Osteocyte (in vitro differentiated cells): ENCODE results near the gene KRCC1. TPM values are rescaled to one million over a fixed set of nuclear protein-coding genes. Genes with fewer than 3 reads are reported as not detected.
A peak's percentile ranks its signal among the peaks of the same experiment; 100 is the strongest.
"Not testable (repeated sequence)": the region's sequence is repeated elsewhere in the genome, so short reads cannot be mapped to it uniquely, and the experiment has no call there.

Experiments
- DNase-seq: peaks from one replicate; pipeline ENCODE4 v3.0.0; 2021; ENCODE audit warnings: mixed read lengths; ENCODE audit not compliant: unreplicated experiment; ENCODE audit errors: extremely low spot score
- H3K27ac Mint-ChIP-seq: one replicate; pipeline ENCODE4 v1.8.0; 2021; ENCODE audit warnings: mild to moderate bottlenecking, mixed read lengths; ENCODE audit not compliant: unreplicated experiment
- H3K27me3 Mint-ChIP-seq: one replicate; pipeline ENCODE4 v1.8.0; 2021; ENCODE audit warnings: mixed read lengths; ENCODE audit not compliant: unreplicated experiment
- H3K36me3 Mint-ChIP-seq: one replicate; pipeline ENCODE4 v1.8.0; 2021; ENCODE audit warnings: mixed read lengths; ENCODE audit not compliant: unreplicated experiment
- H3K4me1 Mint-ChIP-seq: one replicate; pipeline ENCODE4 v1.8.0; 2021; ENCODE audit warnings: mixed read lengths; ENCODE audit not compliant: unreplicated experiment
- H3K4me3 Mint-ChIP-seq: one replicate; pipeline ENCODE4 v1.8.0; 2021; ENCODE audit warnings: mild to moderate bottlenecking, moderate library complexity, mixed read lengths; ENCODE audit not compliant: unreplicated experiment
- H3K9me3 Mint-ChIP-seq: one replicate; pipeline ENCODE4 v1.8.0; 2021; ENCODE audit warnings: mixed read lengths; ENCODE audit not compliant: unreplicated experiment
- microRNA-seq: library from miRNA; unstranded; fragments of <30 nt; microRNA quantifications from one replicate; pipeline ENCODE4 v1.1.0, GENCODE V29; 2020; ENCODE audit not compliant: unreplicated experiment
- total RNA-seq: library from RNA; stranded (reverse); gene quantifications from 2 replicates; pipeline ENCODE4 v1.2.1, GENCODE V29; 2021
- TF ChIP-seq, protein P1 (sequence below): fragments of 200-600 bp; sonication (generic); IDR thresholded peaks from 2 replicates; pipeline ENCODE4 v1.5.0; 2021; ENCODE audit warnings: antibody characterized with exemption, mild to moderate bottlenecking, moderate library complexity

KRCC1 gene
- total RNA-seq, 1 donor from 2014 or later = 22.4 TPM

DNA sequence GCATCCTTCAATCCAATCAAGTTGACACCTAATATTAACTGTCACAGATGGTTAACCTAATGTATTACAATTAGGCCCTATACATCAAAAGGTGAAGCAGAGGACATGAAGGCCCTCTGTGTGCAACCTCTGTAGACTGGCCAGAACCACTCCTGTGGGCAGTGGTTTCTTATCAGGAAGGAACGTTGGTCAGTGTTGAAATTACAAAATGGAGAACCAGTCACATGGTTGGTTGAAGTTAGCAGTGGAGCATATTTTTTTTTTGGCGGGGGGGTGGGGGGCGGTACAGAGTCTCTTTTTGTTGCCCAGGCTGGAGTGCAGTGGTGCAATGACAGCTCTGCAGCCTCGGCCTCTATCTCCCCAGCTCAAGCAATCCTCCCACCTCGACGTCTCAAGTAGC is 59.0 kb downstream of the KRCC1 start:
- Mint-ChIP-seq H3K9me3 (no peaks in the 10 kb centered on the region), H3K27ac (no peak overlapping the region), H3K4me1 (peaks cover 8% of the 10 kb centered on the region), H3K36me3 (no peaks in the 10 kb centered on the region), H3K4me3 (no peak overlapping the region), H3K27me3 (peaks cover 7% of the 10 kb centered on the region)
- TF ChIP-seq, protein P1, sequence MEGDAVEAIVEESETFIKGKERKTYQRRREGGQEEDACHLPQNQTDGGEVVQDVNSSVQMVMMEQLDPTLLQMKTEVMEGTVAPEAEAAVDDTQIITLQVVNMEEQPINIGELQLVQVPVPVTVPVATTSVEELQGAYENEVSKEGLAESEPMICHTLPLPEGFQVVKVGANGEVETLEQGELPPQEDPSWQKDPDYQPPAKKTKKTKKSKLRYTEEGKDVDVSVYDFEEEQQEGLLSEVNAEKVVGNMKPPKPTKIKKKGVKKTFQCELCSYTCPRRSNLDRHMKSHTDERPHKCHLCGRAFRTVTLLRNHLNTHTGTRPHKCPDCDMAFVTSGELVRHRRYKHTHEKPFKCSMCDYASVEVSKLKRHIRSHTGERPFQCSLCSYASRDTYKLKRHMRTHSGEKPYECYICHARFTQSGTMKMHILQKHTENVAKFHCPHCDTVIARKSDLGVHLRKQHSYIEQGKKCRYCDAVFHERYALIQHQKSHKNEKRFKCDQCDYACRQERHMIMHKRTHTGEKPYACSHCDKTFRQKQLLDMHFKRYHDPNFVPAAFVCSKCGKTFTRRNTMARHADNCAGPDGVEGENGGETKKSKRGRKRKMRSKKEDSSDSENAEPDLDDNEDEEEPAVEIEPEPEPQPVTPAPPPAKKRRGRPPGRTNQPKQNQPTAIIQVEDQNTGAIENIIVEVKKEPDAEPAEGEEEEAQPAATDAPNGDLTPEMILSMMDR = no peak
- peak; percentile 27 for DNase-seq

DNA sequence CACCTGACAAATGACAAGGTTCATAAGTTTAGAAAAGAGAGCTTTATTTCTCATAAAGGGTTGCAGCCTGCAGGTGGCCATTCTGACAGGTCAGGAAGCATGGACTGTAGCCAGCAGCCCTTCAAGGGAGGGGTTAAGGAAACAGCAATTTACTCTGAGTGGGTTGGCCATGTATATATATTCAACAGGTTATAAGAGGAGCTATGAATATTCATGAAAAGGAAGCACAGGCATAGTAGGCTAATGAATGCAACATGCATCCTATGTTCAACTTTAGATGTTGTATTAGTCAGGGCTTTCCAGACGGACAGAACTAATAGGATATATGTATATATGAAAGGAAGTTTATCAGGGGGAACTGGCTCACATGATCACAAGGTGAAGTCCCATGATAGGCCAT is 59.8 kb downstream of the KRCC1 start:
- no peak for DNase-seq
- Mint-ChIP-seq H3K4me1 (peaks cover 7% of the 10 kb centered on the region), H3K36me3 (no peaks in the 10 kb centered on the region), H3K4me3 (no peak overlapping the region), H3K27ac (no peak overlapping the region), H3K9me3 (no peaks in the 10 kb centered on the region), H3K27me3 (peaks cover 7% of the 10 kb centered on the region)
- TF ChIP-seq, protein P1 = no peak

DNA sequence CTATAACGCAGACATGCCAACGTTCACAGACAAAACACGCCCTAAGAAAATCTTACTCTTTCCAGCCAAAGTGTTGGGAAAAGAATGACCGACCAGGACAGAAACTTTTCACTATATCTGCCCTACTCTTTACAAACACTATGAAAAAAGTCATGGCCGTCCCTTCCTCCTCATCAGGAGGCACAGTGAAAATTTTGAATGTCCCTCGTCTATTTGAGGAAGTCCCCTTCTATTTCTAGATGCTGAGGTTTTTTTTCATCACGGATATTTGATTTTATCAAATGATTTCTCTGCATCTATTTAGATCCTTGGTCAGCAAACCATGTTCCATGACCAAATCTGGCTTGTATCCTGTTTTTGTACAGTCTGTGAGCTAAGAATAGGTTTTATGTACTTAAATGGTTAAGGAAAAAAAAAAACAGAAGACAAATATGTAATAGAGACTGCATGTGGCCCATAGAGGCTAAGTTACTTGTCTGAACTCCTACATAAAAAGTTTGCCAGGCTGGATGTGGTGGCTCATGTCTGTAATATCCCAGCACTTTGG is 61.2 kb downstream of the KRCC1 start:
- H3K4me3 Mint-ChIP-seq, H3K27me3 Mint-ChIP-seq, H3K36me3 Mint-ChIP-seq, DNase-seq, H3K4me1 Mint-ChIP-seq, H3K9me3 Mint-ChIP-seq, H3K27ac Mint-ChIP-seq: not testable (repeated sequence)

- not testable (repeated sequence) for H3K4me3 Mint-ChIP-seq, H3K9me3 Mint-ChIP-seq, H3K36me3 Mint-ChIP-seq, DNase-seq, H3K4me1 Mint-ChIP-seq, H3K27ac Mint-ChIP-seq, H3K27me3 Mint-ChIP-seq
Measured at GRCh38 chr2:87992569-87992968, 63.0 kb downstream of the KRCC1 start.

- H3K36me3 Mint-ChIP-seq, H3K27me3 Mint-ChIP-seq, H3K4me1 Mint-ChIP-seq, DNase-seq, H3K27ac Mint-ChIP-seq, H3K4me3 Mint-ChIP-seq, H3K9me3 Mint-ChIP-seq: not testable (repeated sequence)
Measured at GRCh38 chr2:87987473-87987872, 68.1 kb downstream of the KRCC1 start.

DNA sequence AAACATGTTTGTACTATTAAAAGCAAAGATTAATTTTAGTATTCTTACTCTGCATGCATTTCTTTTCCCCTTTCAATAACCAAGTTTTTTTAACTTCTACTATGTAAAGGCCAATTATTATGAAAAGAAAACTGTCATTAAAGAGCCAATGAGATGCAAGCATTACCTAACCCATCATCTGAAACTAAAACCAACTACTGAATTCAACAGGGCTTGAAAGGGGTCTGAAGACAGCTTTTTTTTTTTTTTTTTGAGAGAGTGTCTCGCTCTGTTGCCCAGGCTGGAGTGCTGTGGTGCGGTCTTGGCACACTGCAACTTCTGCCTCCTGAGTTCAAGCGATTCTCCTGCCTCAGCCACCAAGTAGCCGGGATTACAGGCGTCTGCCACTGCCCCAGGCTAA is 69.7 kb downstream of the KRCC1 start:
- not testable (repeated sequence) for H3K4me3 Mint-ChIP-seq, DNase-seq, H3K27me3 Mint-ChIP-seq, H3K27ac Mint-ChIP-seq, H3K36me3 Mint-ChIP-seq, H3K4me1 Mint-ChIP-seq, H3K9me3 Mint-ChIP-seq

DNA sequence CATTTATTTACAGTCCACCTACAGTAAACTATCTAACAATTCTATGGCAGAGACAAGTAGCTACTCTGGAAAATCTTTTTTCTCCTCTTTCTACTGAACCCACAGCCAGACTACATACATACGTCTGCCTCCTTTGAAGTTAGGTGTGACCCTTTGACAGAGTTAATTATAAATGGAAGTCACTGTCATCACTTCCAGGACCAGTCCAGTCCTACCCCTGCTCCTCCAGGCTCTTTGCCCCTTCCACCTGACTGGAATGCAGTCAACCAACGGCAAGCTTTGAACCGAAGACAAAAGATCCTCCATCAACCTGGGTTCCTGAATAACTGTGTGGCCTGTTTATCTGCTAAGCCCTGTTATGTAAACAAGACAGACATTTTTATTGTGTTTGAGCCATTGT is 74.4 kb downstream of the KRCC1 start:
- H3K27ac Mint-ChIP-seq, H3K9me3 Mint-ChIP-seq, H3K4me1 Mint-ChIP-seq, H3K4me3 Mint-ChIP-seq, H3K27me3 Mint-ChIP-seq, DNase-seq, H3K36me3 Mint-ChIP-seq: not testable (repeated sequence)

Small RNA genes lying within 50 kb of the gene (microRNA-seq; reads per million reads assigned to microRNA genes)
- gene MIR4780 = not detected

Other genes starting within 250 kb of the KRCC1 start
- 7.9 and 9.8 TPM in 2 replicates for gene RGPD2, start 230.0 kb downstream of the KRCC1 start, total RNA-seq
- 4.7 TPM in 1 of 2 replicates, not detected in the other for gene RNU2-63P, start 39.2 kb downstream of the KRCC1 start, total RNA-seq
- gene SMYD1, start 12.0 kb upstream of the KRCC1 start, total RNA-seq = not detected in 2 replicates
- gene FABP1, start 72.3 kb upstream of the KRCC1 start, total RNA-seq = not detected in 2 replicates
- gene THNSL2, start 114.6 kb upstream of the KRCC1 start, total RNA-seq = 0.19 and 0.26 TPM in 2 replicates